ENCODE measurements around the gene CCNF.

- TF ChIP-seq POLR2A (IDR thresholded peaks at IDR 0.05) (no peak), CTCF (IDR thresholded peaks at IDR 0.05) (no peak), EP300 (IDR thresholded peaks at IDR 0.05) (no peak)
These were observed 45.7 kb upstream of the CCNF start for GRCh38 chr16:2383501-2383900.

All from ovary (tissue), 3 donors.